PFSK-1 (cell line): ENCODE data around the gene SLC9A2.

Experiments used
- FOXP2 ChIP-seq: optimal IDR thresholded peaks from 2 replicates; pipeline ENCODE3; 2011; ENCODE audit warnings: borderline replicate concordance, control low read depth, inconsistent platforms; ENCODE audit not compliant: insufficient read depth; ENCODE audit errors: extremely low read length, extremely low read depth
- POLR2AphosphoS5 ChIP-seq: IDR thresholded peaks from 2 replicates; pipeline ENCODE4 v1.6.1; 2012; ENCODE audit warnings: low read depth, mild to moderate bottlenecking, control low read depth, low read length, moderate library complexity
- REST ChIP-seq, 2 experiments: IDR thresholded peaks; 2 replicates each; pipeline versions ENCODE4 v1.6.1 to v1.8.0; 2011 to 2012; ENCODE audit warnings: low read depth in 2 of 2, low read length in 2 of 2, control low read depth in 1 of 2, inconsistent platforms in 1 of 2, mild to moderate bottlenecking in 1 of 2, moderate library complexity in 1 of 2; ENCODE audit not compliant: insufficient read depth in 1 of 2
- SIN3A ChIP-seq: IDR thresholded peaks from 2 replicates; pipeline ENCODE4 v1.6.1; 2012; ENCODE audit warnings: mild to moderate bottlenecking, low read length, moderate library complexity, borderline replicate concordance; ENCODE audit not compliant: insufficient read depth
- TAF1 ChIP-seq: IDR thresholded peaks from 2 replicates; pipeline ENCODE4 v1.6.1; 2012; ENCODE audit warnings: low read length, control low read depth, borderline replicate concordance; ENCODE audit not compliant: insufficient read depth

SLC9A2 gene

GRCh38 chr2:102672107-102672776 lies 52.9 kb downstream of the SLC9A2 start:
- TF ChIP-seq SIN3A (no peak), FOXP2 (no peak)

- TF ChIP-seq SIN3A = no peak
- TF ChIP-seq POLR2AphosphoS5 = no peak
- TF ChIP-seq TAF1 = no peak
- TF ChIP-seq REST (IDR thresholded peaks at IDR 0.05; ENCODE audit: insufficient read depth in 1 of 2, low read depth in 2 of 2, low read length in 2 of 2) = no peak
- TF ChIP-seq FOXP2 = no peak
Observed at GRCh38 chr2:102674370-102674769, 55.0 kb downstream of the SLC9A2 start.

GRCh38 chr2:102674836-102675235 lies 55.5 kb downstream of the SLC9A2 start:
- TF ChIP-seq REST (IDR thresholded peaks at IDR 0.05; ENCODE audit: insufficient read depth in 1 of 2, low read depth in 2 of 2, low read length in 2 of 2) (no peak), SIN3A (no peak), POLR2AphosphoS5 (no peak), TAF1 (no peak), FOXP2 (no peak)

- TF ChIP-seq TAF1 (no peak), REST (IDR thresholded peaks at IDR 0.05; ENCODE audit: insufficient read depth in 1 of 2, low read depth in 2 of 2, low read length in 2 of 2) (no peak), SIN3A (no peak), FOXP2 (no peak), POLR2AphosphoS5 (no peak)
Observed at GRCh38 chr2:102677244-102678215, 58.2 kb downstream of the SLC9A2 start.

GRCh38 chr2:102678442-102678841 lies 59.1 kb downstream of the SLC9A2 start:
- TF ChIP-seq POLR2AphosphoS5 (no peak), REST (IDR thresholded peaks at IDR 0.05; ENCODE audit: insufficient read depth in 1 of 2, low read depth in 2 of 2, low read length in 2 of 2) (no peak), FOXP2 (no peak), SIN3A (no peak), TAF1 (no peak)
